ENCODE measurements around the gene DMRTC2.

DMRTC2 gene

DNA sequence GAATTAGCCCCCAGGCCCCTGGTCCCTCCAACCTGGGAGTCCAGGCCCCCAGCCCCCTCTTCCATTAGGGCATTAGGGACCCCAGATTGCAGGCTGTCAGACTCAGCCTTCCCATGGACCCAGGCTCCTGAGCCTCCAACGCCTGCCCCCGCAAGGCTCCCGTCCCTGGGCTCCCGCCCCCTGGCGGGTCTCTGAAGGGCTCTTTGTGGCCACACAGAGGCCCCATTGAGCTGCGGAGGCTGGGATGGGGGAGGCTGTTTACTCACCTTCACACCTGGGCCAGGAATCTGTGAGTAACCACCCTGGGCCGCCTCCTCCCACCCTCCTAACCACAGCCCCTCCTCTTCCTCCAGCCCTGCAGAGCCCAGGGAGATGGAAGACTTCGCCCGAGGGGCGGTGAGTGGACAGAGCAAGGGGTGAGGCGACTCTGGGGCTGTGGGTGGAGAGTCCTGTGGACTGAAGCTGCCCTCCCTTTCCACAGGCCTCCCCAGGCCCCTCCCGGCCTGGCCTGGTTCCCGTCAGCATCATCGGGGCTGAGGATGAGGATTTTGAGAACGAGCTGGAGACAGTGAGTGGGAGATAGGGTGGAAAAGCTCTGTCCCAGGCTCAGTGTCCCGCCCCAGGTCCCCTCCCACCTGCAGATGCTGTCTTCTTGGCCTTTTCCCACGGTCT, 43.0 kb downstream of the DMRTC2 start:
- in situ Hi-C loops (cut with MboI; ENCODE audit: low sequenced_read_pairs), result no loop called here

DNA sequence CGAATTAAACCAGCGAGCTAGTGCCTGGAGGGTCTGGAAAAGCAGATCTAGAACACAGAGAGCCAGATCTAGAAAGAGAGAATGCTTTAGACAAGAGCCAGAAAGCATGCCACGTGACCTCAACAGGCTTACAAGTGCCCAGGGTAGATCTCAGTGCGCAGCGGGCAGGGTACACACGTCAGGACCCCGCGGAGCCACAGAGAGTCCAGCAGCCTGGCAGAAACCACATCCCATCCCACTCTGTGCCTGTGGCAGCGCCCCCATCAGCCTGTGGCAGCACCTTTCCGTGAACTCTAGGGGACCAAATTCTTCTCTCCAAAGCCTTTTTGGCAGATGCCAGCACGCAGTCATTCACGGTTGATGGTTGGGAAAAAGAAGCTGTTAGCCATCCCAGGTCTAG, 44.1 kb downstream of the DMRTC2 start:
- in situ Hi-C loops (cut with MboI; ENCODE audit: low sequenced_read_pairs), result no loop called here

GRCh38 chr19:41889896-41890295, 45.1 kb downstream of the DMRTC2 start:
- in situ Hi-C loops (cut with MboI; ENCODE audit: low sequenced_read_pairs), result no loop called here

GRCh38 chr19:41890936-41891335, 46.1 kb downstream of the DMRTC2 start:
- in situ Hi-C loops (cut with MboI; ENCODE audit: low sequenced_read_pairs), result no loop called here

- in situ Hi-C loops (cut with MboI; ENCODE audit: low sequenced_read_pairs), result no loop called here
These were observed 47.5 kb downstream of the DMRTC2 start for GRCh38 chr19:41892173-41892902.

DNA sequence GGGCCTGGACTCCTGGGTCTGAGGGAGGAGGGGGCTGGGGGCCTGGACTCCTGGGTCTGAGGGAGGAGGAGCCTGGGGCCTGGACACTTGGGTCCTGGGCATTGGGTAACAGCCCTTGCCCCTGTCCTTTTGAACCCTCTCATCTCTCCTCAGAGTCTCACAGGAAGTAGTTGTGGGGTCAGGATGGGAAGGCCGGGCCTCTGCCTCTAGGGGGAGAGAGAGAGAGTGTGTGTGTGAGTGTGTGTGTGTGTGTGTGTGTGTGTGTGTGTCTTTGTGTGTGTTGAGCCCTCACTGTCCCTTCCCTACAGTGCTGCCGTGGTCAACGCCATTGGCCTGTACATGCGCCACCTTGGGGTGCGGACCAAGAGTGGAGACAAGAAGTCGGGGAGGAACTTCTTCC, 49.1 kb downstream of the DMRTC2 start:
- in situ Hi-C loops (cut with MboI; ENCODE audit: low sequenced_read_pairs), result no loop called here

DNA sequence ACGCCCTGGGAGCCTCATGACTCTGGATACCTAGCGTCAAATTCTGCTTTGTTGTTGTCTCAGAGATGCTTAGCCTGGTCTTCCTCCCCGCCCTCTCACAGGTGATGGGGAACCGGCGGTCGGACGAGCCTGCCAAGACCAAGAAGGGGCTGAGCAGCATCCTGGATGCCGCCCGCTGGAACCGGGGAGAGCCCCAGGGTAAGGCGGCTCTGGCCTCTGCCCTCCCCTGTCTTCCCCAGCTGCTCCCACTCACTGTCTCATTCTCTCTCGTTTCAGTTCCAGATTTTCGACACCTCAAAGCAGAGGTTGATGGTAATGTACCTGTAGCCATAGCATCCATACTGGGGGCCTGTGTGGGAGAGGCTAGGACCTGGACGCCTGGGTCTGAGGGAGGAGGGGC, 49.5 kb downstream of the DMRTC2 start:
- in situ Hi-C loops (cut with MboI; ENCODE audit: low sequenced_read_pairs), result no loop called here

DNA sequence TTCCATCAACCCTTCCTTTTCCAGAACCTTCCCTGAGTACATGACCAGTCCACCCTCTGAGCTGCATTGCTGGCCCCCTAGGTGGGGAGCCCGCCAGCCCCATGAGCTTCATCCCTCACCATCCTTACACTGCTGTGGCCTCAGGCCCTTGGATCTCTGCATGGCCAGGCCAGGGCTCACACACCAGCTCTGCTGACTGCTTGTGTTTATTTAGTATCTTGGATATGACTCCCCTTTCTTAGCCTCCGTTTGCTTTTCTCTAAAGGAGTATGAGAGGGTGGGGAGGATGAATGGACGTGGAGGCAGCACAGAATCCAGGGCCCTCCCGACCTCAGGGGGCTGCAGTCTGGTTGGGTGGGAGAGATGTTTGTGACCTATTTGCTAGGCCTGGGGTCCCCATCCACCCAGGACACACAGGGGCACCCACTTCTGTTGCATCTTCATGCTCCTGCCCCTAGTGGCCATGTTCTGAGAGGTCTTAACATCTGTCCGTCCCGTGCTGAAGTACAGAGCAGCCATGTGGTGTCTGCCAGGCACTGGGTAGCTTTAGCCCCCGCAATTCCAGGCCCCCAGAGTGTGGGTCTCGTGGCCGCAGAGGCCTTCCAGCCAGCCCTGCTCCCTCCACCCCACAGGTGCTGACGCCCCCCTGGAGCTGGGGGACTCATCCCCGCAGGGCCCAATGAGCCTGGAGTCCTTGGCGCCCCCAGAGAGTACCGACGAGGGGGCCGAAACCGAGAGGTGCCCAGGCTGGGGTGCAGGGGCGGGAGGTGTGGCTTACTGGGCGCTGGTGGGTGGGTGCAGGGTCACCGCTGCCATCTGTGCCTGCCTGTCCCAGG, 51.1 kb downstream of the DMRTC2 start:
- in situ Hi-C loops (cut with MboI; ENCODE audit: low sequenced_read_pairs), result no loop called here

- in situ Hi-C loops (cut with MboI; ENCODE audit: low sequenced_read_pairs), result no loop called here
These were observed 51.7 kb downstream of the DMRTC2 start for GRCh38 chr19:41896581-41896942.

- in situ Hi-C loops (cut with MboI; ENCODE audit: low sequenced_read_pairs), result no loop called here
These were observed 52.3 kb downstream of the DMRTC2 start for GRCh38 chr19:41897181-41897580.

DNA sequence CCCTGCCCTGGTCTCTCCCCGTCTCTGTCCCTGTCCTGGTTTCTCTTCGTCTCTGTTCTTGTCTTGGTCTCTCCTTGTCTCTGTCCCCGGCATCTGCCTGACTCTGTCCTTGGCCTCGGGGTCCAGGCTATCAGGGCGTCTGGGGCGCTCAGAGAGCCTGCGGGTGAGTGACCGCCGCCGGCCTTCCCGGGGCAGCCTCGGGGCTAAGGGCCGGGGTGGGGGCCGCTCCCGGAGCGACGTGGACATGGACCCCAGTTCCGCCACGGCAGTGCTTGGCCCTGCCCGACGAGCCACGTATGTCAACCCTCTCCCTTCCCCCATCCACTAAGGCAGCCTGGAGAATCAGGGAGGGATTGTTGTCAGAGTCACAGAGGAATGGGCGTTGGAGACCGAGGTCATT, 53.0 kb downstream of the DMRTC2 start:
- in situ Hi-C loops (cut with MboI; ENCODE audit: low sequenced_read_pairs), result no loop called here

- in situ Hi-C loops (cut with MboI; ENCODE audit: low sequenced_read_pairs), result no loop called here
These were observed 53.4 kb downstream of the DMRTC2 start for GRCh38 chr19:41898235-41898634.

Data from hTERT RPE-1 (cell line).